MG63 (cell line): ENCODE data around the gene ZNF850. TPM values are rescaled to one million over a fixed set of nuclear protein-coding genes. Genes with fewer than 3 reads are reported as not detected.

Experiments used
- total RNA-seq: library from RNA; depleted of rRNA; stranded (reverse); fragments of >200 nt; shearing (Covaris generic); gene quantifications from 2 replicates; pipeline ENCODE4 v1.2.3, GENCODE V29; 2014; ENCODE audit warnings: low replicate concordance; rRNA removed

The ZNF850 gene
- total RNA-seq, 1 experiment from 2014 or later: 0.20 TPM

Other genes starting within 250 kb of the ZNF850 start
- 2.2 and 4.1 TPM in 2 replicates for gene ZNF260, start 244.5 kb downstream of the ZNF850 start, total RNA-seq
- 6.4 and 16.8 TPM in 2 replicates for gene ZNF529, start 199.5 kb downstream of the ZNF850 start, total RNA-seq
- 5.4 and 8.1 TPM in 2 replicates for gene ZNF382, start 167.5 kb downstream of the ZNF850 start, total RNA-seq
- gene ZNF461, start 106.0 kb downstream of the ZNF850 start, total RNA-seq: 1.3 and 52.2 TPM in 2 replicates
- 1.8 and 5.6 TPM in 2 replicates for gene ZNF567, start 85.2 kb downstream of the ZNF850 start, total RNA-seq
- gene ZNF790, start 65.6 kb upstream of the ZNF850 start, total RNA-seq: 0.20 and 0.36 TPM in 2 replicates
- not detected in 2 replicates for gene ZNF345, start 78.1 kb upstream of the ZNF850 start, total RNA-seq
- 0.03 and 0.25 TPM in 2 replicates for gene ZNF829, start 143.5 kb upstream of the ZNF850 start, total RNA-seq
- gene ZNF568, start 143.5 kb upstream of the ZNF850 start, total RNA-seq: 0.63 TPM in 1 of 2 replicates, not detected in the other